ENCODE data around the gene COL13A1. TPM values are rescaled to one million over a fixed set of nuclear protein-coding genes. Genes with fewer than 3 reads are reported as not detected.

Gene COL13A1
- total and polyA plus RNA-seq, 2 experiments from 2014 or later, result 5.2 to 8.6 TPM

GRCh38 chr10:69752479-69752878 lies 49.2 kb upstream of the COL13A1 start (continued):
- no peak for TF ChIP-seq REST (IDR thresholded peaks at IDR 0.05; ENCODE audit: unreplicated experiment)
- TF ChIP-seq CTCF (conservative IDR thresholded peaks at IDR 0.05; ENCODE audit: low read depth in 2 of 2), result no peak

- Histone ChIP-seq H3K4me3 (no peak overlapping the region), H4K20me1 (replicated peaks; ENCODE audit: insufficient read depth) (no peaks in the 10 kb centered on the region), H3K27ac (ENCODE audit: low read depth) (no peak overlapping the region), H2AFZ (no peak overlapping the region), H3K4me1 (ENCODE audit: insufficient read depth) (no peaks in the 10 kb centered on the region), H3K79me2 (replicated peaks; ENCODE audit: insufficient read depth) (no peaks in the 10 kb centered on the region), H3K9me2 (ENCODE audit: insufficient read depth) (no peaks in the 10 kb centered on the region; the same call in 1 of the 2 replicates), H3F3A (replicated peaks; ENCODE audit: low read depth) (no peaks in the 10 kb centered on the region), H3K27me3 (ENCODE audit: insufficient read depth) (no peaks in the 10 kb centered on the region), H3K36me3 (ENCODE audit: insufficient read depth) (no peaks in the 10 kb centered on the region), H3K4me2 (no peak overlapping the region)
- DNase-seq (ENCODE audit: low spot score) (no peak), ATAC-seq (no peak)
- H3K27me3 Mint-ChIP-seq (ENCODE audit: insufficient read depth, low read depth, poor library complexity), result peaks cover 9% of the 10 kb centered on the region
- no peak overlapping the region for H3K4me3 Mint-ChIP-seq
- H3K9me3 Mint-ChIP-seq, result no peaks in the 10 kb centered on the region
- H3K36me3 Mint-ChIP-seq (ENCODE audit: low read depth), result no peaks in the 10 kb centered on the region
- H3K27ac Mint-ChIP-seq, result no peak overlapping the region
- H3K4me1 Mint-ChIP-seq, result peaks cover 7% of the 10 kb centered on the region
- TF ChIP-seq REST (IDR thresholded peaks at IDR 0.05; ENCODE audit: unreplicated experiment), result no peak
- no peak for TF ChIP-seq ZNF462 (CRISPR knock-in tag; IDR thresholded peaks at IDR 0.05)
- no peak for TF ChIP-seq STAT1 (IDR thresholded peaks at IDR 0.05; ENCODE audit: unreplicated experiment)
- no peak for TF ChIP-seq CTCF (conservative IDR thresholded peaks at IDR 0.05; ENCODE audit: low read depth in 2 of 2)
- no peak for TF ChIP-seq NANOG (IDR thresholded peaks at IDR 0.05; ENCODE audit: borderline replicate concordance)
- no peak for TF ChIP-seq POLR2AphosphoS5 (IDR thresholded peaks at IDR 0.05; ENCODE audit: low read depth)
Measured at GRCh38 chr10:69756279-69756678, 45.4 kb upstream of the COL13A1 start.
